ENCODE measurements around the gene ADAMTSL1. TPM values are rescaled to one million over a fixed set of nuclear protein-coding genes. Genes with fewer than 3 reads are reported as not detected.

The ADAMTSL1 gene
- total RNA-seq, 2 donors from 2014 or later = 1.5 TPM; not detected in 1

DNA sequence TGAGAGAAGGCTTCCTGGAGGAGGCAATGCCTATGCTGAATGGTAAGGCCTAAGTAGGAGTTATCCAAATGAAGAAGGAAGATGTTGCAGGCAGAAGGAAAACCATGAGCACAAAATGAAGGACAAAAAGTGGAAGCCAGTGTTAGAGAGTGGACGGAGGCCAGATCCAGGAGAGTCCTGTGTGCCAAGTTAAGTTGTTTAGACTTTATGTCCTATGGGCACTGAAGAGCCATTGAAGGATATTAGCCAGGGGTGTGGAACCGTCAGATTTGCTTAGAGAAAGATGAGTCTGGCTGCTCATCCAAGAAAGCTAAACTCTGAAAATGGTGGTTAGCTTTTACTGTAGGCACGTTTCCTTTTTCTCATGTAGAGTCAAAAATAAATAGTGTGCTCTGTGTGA, 254.7 kb downstream of the ADAMTSL1 start:
- H3K27me3 ChIP-seq (ENCODE audit: control insufficient read depth, insufficient read depth, low read length, poor library complexity, severe bottlenecking) = no peaks in the 10 kb centered on the region
- Mint-ChIP-seq H3K27me3 (ENCODE audit: insufficient read depth) (no peaks in the 10 kb centered on the region), H3K36me3 (ENCODE audit: low read depth) (no peaks in the 10 kb centered on the region), H3K27ac (no peak overlapping the region), H3K4me1 (peaks cover 7% of the 10 kb centered on the region), H3K4me3 (no peak overlapping the region), H3K9me3 (no peaks in the 10 kb centered on the region)
- DNase-seq = no peak
- 96 to 100% methylated on average over 2 to 3 of the region's 3 CpGs for WGBS, 2 experiments (ENCODE audit: insufficient coverage in 1 of 2, insufficient read length in 1 of 2)
- no peak overlapping the region for H3K27ac ChIP-seq (ENCODE audit: low read depth, low read length)
- no peaks in the 10 kb centered on the region for H3K36me3 ChIP-seq (ENCODE audit: control insufficient read depth, insufficient read depth, low read length)
- TF ChIP-seq CTCF (conservative IDR thresholded peaks at IDR 0.05) = no peak
- H3K4me3 ChIP-seq (ENCODE audit: low read length) = no peak overlapping the region
- H3K9me3 ChIP-seq (ENCODE audit: control insufficient read depth, low read length) = peaks cover 4% of the 10 kb centered on the region
- no peaks in the 10 kb centered on the region for H3K4me1 ChIP-seq (ENCODE audit: control insufficient read depth, insufficient read depth, low read length)
- no peak overlapping the region for H3K9ac ChIP-seq (ENCODE audit: extremely low read depth, low read length, poor library complexity, severe bottlenecking)

DNA sequence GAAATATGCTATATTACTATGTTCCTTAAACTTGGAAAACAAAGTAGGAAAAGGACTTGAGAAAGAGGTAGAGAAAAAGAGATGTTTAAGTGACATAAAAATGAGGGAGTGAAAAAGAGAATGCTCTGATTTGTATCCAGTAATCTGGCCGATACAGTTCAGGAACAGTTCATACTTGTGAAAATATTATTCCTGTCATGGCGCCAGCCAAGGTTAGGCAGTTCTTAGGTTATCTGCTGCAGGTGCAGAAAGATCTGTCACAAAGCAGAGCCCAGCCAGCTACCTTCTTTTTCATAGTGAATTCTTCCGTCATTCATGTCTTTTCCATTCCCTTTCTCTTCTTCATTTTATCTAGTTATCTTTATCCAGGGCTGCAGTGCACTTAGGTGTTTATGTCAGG, 256.3 kb downstream of the ADAMTSL1 start:
- H3K4me1 Mint-ChIP-seq = peaks cover 3% of the 10 kb centered on the region
- H3K9me3 Mint-ChIP-seq = no peaks in the 10 kb centered on the region
- Histone ChIP-seq H3K9ac (ENCODE audit: extremely low read depth, low read length, poor library complexity, severe bottlenecking) (no peak overlapping the region), H3K4me3 (ENCODE audit: low read length) (no peak overlapping the region), H3K27ac (ENCODE audit: low read depth, low read length) (no peak overlapping the region), H3K36me3 (ENCODE audit: control insufficient read depth, insufficient read depth, low read length) (no peaks in the 10 kb centered on the region), H3K9me3 (ENCODE audit: control insufficient read depth, low read length) (peaks cover 4% of the 10 kb centered on the region), H3K27me3 (ENCODE audit: control insufficient read depth, insufficient read depth, low read length, poor library complexity, severe bottlenecking) (no peaks in the 10 kb centered on the region), H3K4me1 (ENCODE audit: control insufficient read depth, insufficient read depth, low read length) (no peaks in the 10 kb centered on the region)
- no peak overlapping the region for H3K27ac Mint-ChIP-seq
- H3K4me3 Mint-ChIP-seq = no peak overlapping the region
- TF ChIP-seq CTCF (conservative IDR thresholded peaks at IDR 0.05) = no peak
- 91 to 95% methylated on average over 2 to 3 of the region's 3 CpGs for WGBS, 2 experiments (ENCODE audit: insufficient coverage in 1 of 2, insufficient read length in 1 of 2)
- no peaks in the 10 kb centered on the region for H3K27me3 Mint-ChIP-seq (ENCODE audit: insufficient read depth)
- H3K36me3 Mint-ChIP-seq (ENCODE audit: low read depth) = no peaks in the 10 kb centered on the region
- no peak for DNase-seq

GRCh38 chr9:18739127-18739526, 265.2 kb downstream of the ADAMTSL1 start:
- no peaks in the 10 kb centered on the region for H3K9me3 Mint-ChIP-seq
- H3K4me3 ChIP-seq (ENCODE audit: low read length) = no peak overlapping the region
- H3K27ac Mint-ChIP-seq = no peak overlapping the region
- no peaks in the 10 kb centered on the region for H3K27me3 ChIP-seq (ENCODE audit: control insufficient read depth, insufficient read depth, low read length, poor library complexity, severe bottlenecking)
- no peaks in the 10 kb centered on the region for H3K36me3 ChIP-seq (ENCODE audit: control insufficient read depth, insufficient read depth, low read length)
- H3K9me3 ChIP-seq (ENCODE audit: control insufficient read depth, low read length) = no peaks in the 10 kb centered on the region
- H3K27ac ChIP-seq (ENCODE audit: low read depth, low read length) = no peak overlapping the region
- no peak overlapping the region for H3K4me3 Mint-ChIP-seq
- no peak for DNase-seq
- H3K9ac ChIP-seq (ENCODE audit: extremely low read depth, low read length, poor library complexity, severe bottlenecking) = no peak overlapping the region
- TF ChIP-seq CTCF (conservative IDR thresholded peaks at IDR 0.05) = no peak
- H3K27me3 Mint-ChIP-seq (ENCODE audit: insufficient read depth) = no peaks in the 10 kb centered on the region
- no peaks in the 10 kb centered on the region for H3K36me3 Mint-ChIP-seq (ENCODE audit: low read depth)
- H3K4me1 Mint-ChIP-seq = peaks cover 21% of the 10 kb centered on the region
- peaks cover 8% of the 10 kb centered on the region for H3K4me1 ChIP-seq (ENCODE audit: control insufficient read depth, insufficient read depth, low read length)

Measured in endodermal cell (in vitro differentiated cells).